ENCODE measurements around the gene TPCN1. TPM values are rescaled to one million over a fixed set of nuclear protein-coding genes. Genes with fewer than 3 reads are reported as not detected.
A peak's percentile ranks its signal among the peaks of the same experiment; 100 is the strongest.

Gene TPCN1
- total RNA-seq, 2 donors from 2014 or later, result 84.1 to 93.5 TPM

DNA sequence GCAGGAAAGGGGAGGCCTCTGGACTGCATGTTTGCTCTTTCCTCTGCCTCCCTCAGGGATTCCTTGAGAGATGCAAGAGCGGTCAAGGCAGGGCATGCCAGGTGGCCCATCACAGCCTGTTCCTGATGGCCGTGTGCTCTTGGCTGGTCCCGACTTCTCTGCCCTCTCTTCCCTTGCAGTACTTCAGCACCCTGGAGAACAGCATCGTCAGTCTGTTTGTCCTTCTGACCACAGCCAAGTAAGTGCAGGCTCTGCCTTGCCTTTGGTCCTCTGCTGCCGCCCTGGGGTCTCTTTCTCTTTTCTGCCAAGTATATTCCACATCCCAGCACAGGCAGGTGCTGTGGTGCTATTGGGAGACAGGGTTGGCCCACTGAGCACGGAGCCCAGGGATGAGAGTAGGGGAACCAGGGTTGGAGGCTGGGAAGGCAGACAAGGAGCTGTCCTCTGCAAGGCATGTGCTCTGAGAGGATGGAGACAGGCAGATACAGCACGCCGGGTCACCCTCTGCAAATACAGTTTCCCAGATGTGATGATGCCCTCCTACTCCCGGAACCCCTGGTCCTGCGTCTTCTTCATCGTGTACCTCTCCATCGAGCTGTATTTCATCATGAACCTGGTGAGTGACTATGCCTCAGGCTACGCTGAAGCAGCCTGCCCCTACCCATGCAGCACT lies 51.9 kb downstream of the TPCN1 start:
- ATAC-seq (ENCODE audit: insufficient number of reproducible peaks, low FRiP score, low read depth), result no peak
- Histone ChIP-seq H3K9me3 (no peaks in the 10 kb centered on the region), H3K4me1 (ENCODE audit: control insufficient read depth in 1 of 2, low read depth in 2 of 2) (peaks cover 23 to 35% of the 10 kb centered on the region in 2 donors), H3K27ac (peak overlapping the region; percentile 86 to 94), H3K27me3 (replicated peaks; ENCODE audit: insufficient read depth) (no peaks in the 10 kb centered on the region), H3K36me3 (peaks cover 65% of the 10 kb centered on the region), H3K4me3 (no peak overlapping the region)
- TF ChIP-seq, protein P1, sequence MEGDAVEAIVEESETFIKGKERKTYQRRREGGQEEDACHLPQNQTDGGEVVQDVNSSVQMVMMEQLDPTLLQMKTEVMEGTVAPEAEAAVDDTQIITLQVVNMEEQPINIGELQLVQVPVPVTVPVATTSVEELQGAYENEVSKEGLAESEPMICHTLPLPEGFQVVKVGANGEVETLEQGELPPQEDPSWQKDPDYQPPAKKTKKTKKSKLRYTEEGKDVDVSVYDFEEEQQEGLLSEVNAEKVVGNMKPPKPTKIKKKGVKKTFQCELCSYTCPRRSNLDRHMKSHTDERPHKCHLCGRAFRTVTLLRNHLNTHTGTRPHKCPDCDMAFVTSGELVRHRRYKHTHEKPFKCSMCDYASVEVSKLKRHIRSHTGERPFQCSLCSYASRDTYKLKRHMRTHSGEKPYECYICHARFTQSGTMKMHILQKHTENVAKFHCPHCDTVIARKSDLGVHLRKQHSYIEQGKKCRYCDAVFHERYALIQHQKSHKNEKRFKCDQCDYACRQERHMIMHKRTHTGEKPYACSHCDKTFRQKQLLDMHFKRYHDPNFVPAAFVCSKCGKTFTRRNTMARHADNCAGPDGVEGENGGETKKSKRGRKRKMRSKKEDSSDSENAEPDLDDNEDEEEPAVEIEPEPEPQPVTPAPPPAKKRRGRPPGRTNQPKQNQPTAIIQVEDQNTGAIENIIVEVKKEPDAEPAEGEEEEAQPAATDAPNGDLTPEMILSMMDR (IDR thresholded peaks at IDR 0.05), result no peak
- no peak for DNase-seq (ENCODE audit: low spot score)

DNA sequence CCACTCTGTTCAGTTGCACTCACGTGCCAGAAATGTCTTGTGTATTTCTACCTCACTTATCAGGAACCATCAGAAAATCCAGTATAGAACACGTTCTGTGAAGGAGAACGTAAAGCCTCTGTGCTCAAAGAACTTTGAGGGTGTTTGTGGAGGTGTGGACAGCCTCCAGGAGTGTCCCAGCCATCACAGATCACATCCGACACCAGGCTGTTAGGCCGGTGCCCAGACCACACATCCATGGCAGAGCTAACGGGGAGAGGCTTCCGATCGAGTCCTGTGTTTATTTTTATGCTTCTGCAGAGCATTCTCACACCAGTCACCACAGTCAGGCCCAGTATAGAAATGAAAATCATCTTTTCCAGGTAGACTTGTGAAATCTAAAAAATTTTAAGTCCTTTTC lies 53.6 kb downstream of the TPCN1 start:
- Histone ChIP-seq H3K4me3 (no peak overlapping the region), H3K27me3 (replicated peaks; ENCODE audit: insufficient read depth) (no peaks in the 10 kb centered on the region), H3K4me1 (ENCODE audit: control insufficient read depth in 1 of 2, low read depth in 2 of 2) (peaks cover 23 to 30% of the 10 kb centered on the region in 2 donors), H3K27ac (no peak overlapping the region), H3K36me3 (peaks cover 58% of the 10 kb centered on the region), H3K9me3 (no peaks in the 10 kb centered on the region)
- TF ChIP-seq, protein P1 (IDR thresholded peaks at IDR 0.05), result no peak
- no peak for ATAC-seq (ENCODE audit: insufficient number of reproducible peaks, low FRiP score, low read depth)
- DNase-seq (ENCODE audit: low spot score), result no peak

DNA sequence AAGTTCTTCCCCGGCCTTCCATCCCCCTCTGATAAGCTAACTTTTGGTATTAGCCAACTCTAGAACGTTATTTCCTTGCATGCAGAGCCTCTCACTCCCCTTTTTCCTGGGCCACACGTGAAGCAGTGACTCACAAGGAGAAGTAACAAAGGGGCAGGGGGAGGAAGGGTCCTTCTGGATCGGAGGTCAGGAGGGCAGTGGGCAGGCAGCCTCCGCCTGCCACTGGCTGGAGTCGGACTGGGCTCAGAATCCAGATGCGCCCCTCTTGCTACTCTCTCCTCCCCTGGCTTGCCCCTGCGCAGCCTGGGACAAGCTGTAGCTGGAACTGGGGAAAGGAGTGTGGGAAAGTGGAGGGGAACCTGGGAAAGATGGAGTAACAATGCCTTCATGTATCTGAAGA lies 55.0 kb downstream of the TPCN1 start:
- DNase-seq (ENCODE audit: low spot score) (no peak), ATAC-seq (ENCODE audit: insufficient number of reproducible peaks, low FRiP score, low read depth) (no peak)
- H3K9me3 ChIP-seq, result no peaks in the 10 kb centered on the region
- TF ChIP-seq, protein P1 (IDR thresholded peaks at IDR 0.05), result no peak
- H3K36me3 ChIP-seq, result peaks cover 51% of the 10 kb centered on the region
- H3K27me3 ChIP-seq (replicated peaks; ENCODE audit: insufficient read depth), result no peaks in the 10 kb centered on the region
- peaks cover 18 to 23% of the 10 kb centered on the region in 2 donors for H3K4me1 ChIP-seq (ENCODE audit: control insufficient read depth in 1 of 2, low read depth in 2 of 2)
- no peak overlapping the region for H3K4me3 ChIP-seq
- H3K27ac ChIP-seq, result no peak overlapping the region

DNA sequence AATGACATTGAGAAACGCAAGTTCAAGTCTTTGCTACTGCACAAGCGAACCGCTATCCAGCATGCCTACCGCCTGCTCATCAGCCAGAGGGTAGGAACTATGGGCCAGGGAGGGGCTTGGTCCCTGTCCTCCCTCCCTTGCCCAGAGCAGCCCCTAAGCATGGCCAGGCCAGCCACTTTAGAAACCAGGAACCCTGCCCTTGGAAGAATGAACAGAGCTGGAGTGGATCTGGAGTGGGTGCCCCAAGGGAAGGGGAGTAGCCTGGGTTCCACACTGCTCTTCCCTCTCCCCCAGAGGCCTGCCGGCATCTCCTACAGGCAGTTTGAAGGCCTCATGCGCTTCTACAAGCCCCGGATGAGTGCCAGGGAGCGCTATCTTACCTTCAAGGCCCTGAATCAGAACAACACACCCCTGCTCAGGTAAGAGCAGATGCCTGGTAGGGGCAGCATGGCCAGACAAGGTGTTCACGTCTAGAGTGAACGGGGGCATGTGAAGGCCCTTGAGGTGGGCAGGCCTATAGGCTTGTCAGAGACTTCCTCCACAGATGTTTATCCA lies 55.8 kb downstream of the TPCN1 start:
- DNase-seq (ENCODE audit: low spot score), result no peak
- peaks cover 14 to 16% of the 10 kb centered on the region in 2 donors for H3K4me1 ChIP-seq (ENCODE audit: control insufficient read depth in 1 of 2, low read depth in 2 of 2)
- H3K9me3 ChIP-seq, result no peaks in the 10 kb centered on the region
- peaks cover 51% of the 10 kb centered on the region for H3K36me3 ChIP-seq
- TF ChIP-seq, protein P1 (IDR thresholded peaks at IDR 0.05), result no peak
- H3K27ac ChIP-seq, result no peak overlapping the region
- no peak overlapping the region for H3K4me3 ChIP-seq
- no peaks in the 10 kb centered on the region for H3K27me3 ChIP-seq (replicated peaks; ENCODE audit: insufficient read depth)
- ATAC-seq (ENCODE audit: insufficient number of reproducible peaks, low FRiP score, low read depth), result no peak

DNA sequence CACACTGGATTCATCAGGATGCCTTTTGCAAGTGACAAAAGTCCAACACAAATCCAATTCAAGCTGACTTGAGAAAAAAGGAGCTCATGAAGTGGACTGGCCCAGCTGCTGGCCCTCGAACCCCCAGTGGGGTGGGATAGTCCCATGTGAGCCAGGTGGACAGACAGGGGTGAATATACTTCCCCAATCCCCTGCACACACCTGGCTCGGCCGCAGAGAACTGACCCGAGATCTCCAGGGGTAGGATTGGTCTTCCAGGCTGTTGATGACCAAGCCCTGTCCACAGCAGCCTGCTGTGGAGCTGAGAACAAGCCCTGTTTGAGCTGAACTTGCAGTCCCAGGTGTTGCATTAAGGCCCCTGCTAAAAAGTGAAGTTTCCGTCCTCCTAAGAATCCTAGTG lies 56.2 kb downstream of the TPCN1 start:
- H3K4me3 ChIP-seq, result no peak overlapping the region
- DNase-seq (ENCODE audit: low spot score) (no peak), ATAC-seq (ENCODE audit: insufficient number of reproducible peaks, low FRiP score, low read depth) (no peak)
- peaks cover 51% of the 10 kb centered on the region for H3K36me3 ChIP-seq
- no peaks in the 10 kb centered on the region for H3K27me3 ChIP-seq (replicated peaks; ENCODE audit: insufficient read depth)
- H3K27ac ChIP-seq, result no peak overlapping the region
- TF ChIP-seq, protein P1 (IDR thresholded peaks at IDR 0.05), result no peak
- no peaks in the 10 kb centered on the region for H3K9me3 ChIP-seq
- H3K4me1 ChIP-seq (ENCODE audit: control insufficient read depth in 1 of 2, low read depth in 2 of 2), result peaks cover 12 to 13% of the 10 kb centered on the region in 2 donors
